Panc1 (cell line): ENCODE data around the gene IDE.

Experiments
- CTCF ChIP-seq: fragments of 450-650 bp; IDR thresholded peaks from 2 replicates; pipeline ENCODE4 v1.5.1; 2017; ENCODE audit warnings: mild to moderate bottlenecking
- POLR2AphosphoS5 ChIP-seq: IDR thresholded peaks from 2 replicates; pipeline ENCODE4 v1.6.1; 2012; ENCODE audit warnings: mild to moderate bottlenecking, low read depth, low read length, moderate library complexity
- REST ChIP-seq, 2 experiments: IDR thresholded peaks; 2 replicates each; pipeline ENCODE4 v1.6.1; 2011 to 2012; ENCODE audit warnings: low read depth in 2 of 2, control low read depth in 1 of 2, low read length in 1 of 2, mild to moderate bottlenecking in 1 of 2, moderate library complexity in 1 of 2; ENCODE audit not compliant: insufficient read depth in 1 of 2
- SIN3A ChIP-seq: IDR thresholded peaks from 2 replicates; pipeline ENCODE4 v1.6.1; 2012; ENCODE audit warnings: low read depth, mild to moderate bottlenecking, low read length, moderate library complexity, borderline replicate concordance; ENCODE audit not compliant: insufficient read depth

DNA sequence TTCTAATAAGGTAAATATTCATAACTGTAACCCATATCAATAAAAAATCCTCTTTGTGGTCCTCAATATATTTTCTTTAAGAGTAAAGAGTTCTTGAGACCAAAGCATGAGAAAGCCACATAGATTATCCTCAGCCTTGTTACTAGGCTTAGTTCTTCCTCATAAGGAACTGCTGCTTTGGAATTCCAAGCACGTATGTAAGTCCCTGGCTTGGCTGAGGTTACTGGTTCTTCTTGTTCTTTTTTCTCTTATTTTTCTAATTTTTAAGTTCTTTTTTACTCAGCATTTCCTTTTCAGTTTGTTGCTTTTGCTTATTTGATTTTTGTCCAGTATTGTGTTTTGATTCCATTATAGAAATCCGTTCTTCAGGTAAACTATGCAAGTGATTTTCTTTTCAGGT lies 155.7 kb downstream of the IDE start:
- TF ChIP-seq CTCF (no peak), POLR2AphosphoS5 (no peak), SIN3A (no peak), REST (IDR thresholded peaks at IDR 0.05; ENCODE audit: insufficient read depth in 1 of 2, low read depth in 2 of 2, low read length in 1 of 2) (no peak)
